ENCODE measurements around the gene TRIM44. TPM values are rescaled to one million over a fixed set of nuclear protein-coding genes. Genes with fewer than 3 reads are reported as not detected.

TRIM44 gene
- total and polyA plus RNA-seq, 2 donors (not counting 3 experiments of a cell fraction or from before 2014, with no cell fraction given): 31.7 to 72.0 TPM

DNA sequence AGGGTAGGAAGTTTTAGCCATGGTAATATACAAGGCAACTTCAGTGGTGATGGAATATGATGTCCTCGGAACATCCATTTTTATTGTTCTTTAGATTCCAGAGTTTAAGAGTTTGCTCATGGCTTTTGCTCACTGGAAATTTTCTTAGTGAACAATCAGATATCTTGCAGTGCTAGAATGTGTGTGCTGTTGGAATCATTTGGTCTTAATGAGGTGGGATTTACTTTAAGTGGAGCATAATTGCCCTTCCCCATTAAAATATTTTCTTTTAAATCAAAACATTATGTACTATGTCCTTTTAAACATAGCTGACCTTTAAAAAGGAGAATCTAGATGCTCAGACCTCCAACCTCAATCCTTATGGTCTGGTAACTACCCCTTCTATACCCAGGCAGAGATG, 204.0 kb downstream of the TRIM44 start:
- intact Hi-C loops (cut with micrococcal nuclease) (no loop called here), dilution Hi-C loops (cut with MboI; ENCODE audit: extremely low pct_ligation_motif_present, low sequenced_read_pairs) (no loop called here)
- Histone ChIP-seq H3K27ac (ENCODE audit: insufficient read depth, low read depth, low read length) (no peak overlapping the region), H3K36me3 (ENCODE audit: control insufficient read depth in 2 of 2, extremely low read depth in 1 of 2, insufficient read depth in 2 of 2, low read length in 2 of 2) (no peaks in the 10 kb centered on the region), H4K20me1 (replicated peaks; ENCODE audit: control insufficient read depth, extremely low read depth, insufficient read depth, low read length) (no peaks in the 10 kb centered on the region), H3K27me3 (ENCODE audit: control insufficient read depth in 2 of 2, insufficient read depth in 2 of 2, low read length in 2 of 2) (peaks cover 2 to 4% of the 10 kb centered on the region in 2 experiments), H3K79me2 (ENCODE audit: control insufficient read depth, insufficient read depth, low read length) (no peaks in the 10 kb centered on the region), H3K4me1 (ENCODE audit: control insufficient read depth, extremely low read depth, insufficient read depth, low read length) (no peaks in the 10 kb centered on the region), H3K9me1 (replicated peaks; ENCODE audit: control insufficient read depth, extremely low read depth, insufficient read depth, low read length) (no peaks in the 10 kb centered on the region), H2AFZ (ENCODE audit: low read depth, low read length) (no peak overlapping the region), H3K4me2 (ENCODE audit: insufficient read depth, low read length) (no peak overlapping the region), H3K9ac (replicated peaks; ENCODE audit: extremely low read depth, insufficient read depth, low read length) (no peak overlapping the region), H3K4me3 (replicated peaks in 1 of 3; ENCODE audit: insufficient read depth in 1 of 3, low read depth in 1 of 3, low read length in 3 of 3) (no peak overlapping the region), H3K9me3 (replicated peaks; ENCODE audit: control insufficient read depth, insufficient read depth, low read length) (no peaks in the 10 kb centered on the region)
- POLR2A ChIA-PET: no interaction called here
- CTCF ChIA-PET: no interaction called here
- TF ChIP-seq POLR2AphosphoS5 (IDR thresholded peaks at IDR 0.05; ENCODE audit: insufficient read depth, low read depth, low read length) (no peak), FOS (IDR thresholded peaks at IDR 0.05; ENCODE audit: borderline replicate concordance, insufficient read depth, low read length) (no peak)
- BruUV-seq (replicated peaks): no TSS peak
- DNase-seq (ENCODE audit: low read depth, low spot score) (no peak), FAIRE-seq (no peak)

Other genes with a start within 250 kb of the TRIM44 start
- gene SLC1A2, start 243.2 kb upstream of the TRIM44 start, total RNA-seq: not detected in 2 replicates
- not detected in 2 replicates for gene SLC1A2, start 243.2 kb upstream of the TRIM44 start, polyA plus RNA-seq
- gene PAMR1, start 137.2 kb upstream of the TRIM44 start, total RNA-seq: not detected in 2 replicates
- gene PAMR1, start 137.2 kb upstream of the TRIM44 start, polyA plus RNA-seq: not detected in 2 replicates
- gene FJX1, start 44.3 kb upstream of the TRIM44 start, total RNA-seq: 23.7 and 26.6 TPM in 2 replicates
- gene FJX1, start 44.3 kb upstream of the TRIM44 start, polyA plus RNA-seq: 9.2 and 11.1 TPM in 2 replicates